HepG2 (cell line): ENCODE results near the gene PSAPL1.

Experiments used
- ATF3 ChIP-seq: sonication (generic); formaldehyde crosslinking; IDR thresholded peaks from 2 replicates; pipeline ENCODE4 v1.4.0; 2020; ENCODE audit warnings: missing genetic modification reagents
- CTCF ChIP-seq: sonication (generic); formaldehyde crosslinking; IDR thresholded peaks from 2 replicates; pipeline ENCODE4 v1.5.0; 2020; ENCODE audit warnings: mild to moderate bottlenecking, missing genetic modification reagents, moderate library complexity
- EZH2 ChIP-seq: conservative IDR thresholded peaks from 2 replicates; pipeline ENCODE4 v1.6.1; 2012; ENCODE audit warnings: mild to moderate bottlenecking, low read depth, low read length, moderate library complexity
- GTF2F1 ChIP-seq: fragments of 150-350 bp; IDR thresholded peaks from 2 replicates; pipeline ENCODE4 v1.6.1; 2014; ENCODE audit warnings: low read length
- IRF9 ChIP-seq: sonication (generic); formaldehyde crosslinking; IDR thresholded peaks from 2 replicates; pipeline ENCODE4 v1.8.0; 2022; ENCODE audit warnings: missing genetic modification reagents, mild to moderate bottlenecking, borderline replicate concordance
- JUN ChIP-seq: sonication (generic); formaldehyde crosslinking; IDR thresholded peaks from 2 replicates; pipeline ENCODE4 v1.4.0; 2020; ENCODE audit warnings: mild to moderate bottlenecking, missing genetic modification reagents
- JUNB ChIP-seq: sonication (generic); formaldehyde crosslinking; IDR thresholded peaks from 2 replicates; pipeline ENCODE4 v1.8.0; 2022; ENCODE audit warnings: missing genetic modification reagents, mild to moderate bottlenecking, borderline replicate concordance
- POLR2AphosphoS5 ChIP-seq: IDR thresholded peaks from 2 replicates; pipeline ENCODE4 v1.6.1; 2012; ENCODE audit warnings: low read depth, low read length
- PRDM10 ChIP-seq: sonication (generic); formaldehyde crosslinking; IDR thresholded peaks from 2 replicates; pipeline ENCODE4 v1.4.0; 2020; ENCODE audit warnings: low read depth, missing genetic modification reagents
- SOX6 ChIP-seq, 2 experiments: fragments of 450-650 bp in 1 of 2; sonication (generic) in 1 of 2; formaldehyde crosslinking in 1 of 2; IDR thresholded peaks; 2 replicates each; pipeline versions ENCODE4 v1.4.0 to v1.6.1; 2017 to 2020; ENCODE audit warnings: antibody characterized with exemption in 1 of 2, mild to moderate bottlenecking in 1 of 2, missing genetic modification reagents in 1 of 2
- ZBTB7A ChIP-seq: sonication (generic); formaldehyde crosslinking; IDR thresholded peaks from 2 replicates; pipeline ENCODE4 v1.8.0; 2022; ENCODE audit warnings: mild to moderate bottlenecking, missing genetic modification reagents
- ZNF530 ChIP-seq: sonication (generic); formaldehyde crosslinking; IDR thresholded peaks from 2 replicates; pipeline ENCODE4 v1.5.0; 2020; ENCODE audit warnings: low read depth, mild to moderate bottlenecking, missing genetic modification reagents
- ZNF607 ChIP-seq: sonication (generic); formaldehyde crosslinking; IDR thresholded peaks from 2 replicates; pipeline ENCODE4 v1.5.1; 2020; ENCODE audit warnings: missing genetic modification reagents, mild to moderate bottlenecking, borderline replicate concordance

GRCh38 chr4:7399440-7400234, 35.1 kb downstream of the PSAPL1 start:
- TF ChIP-seq JUN (CRISPR knock-in tag) (no peak), CTCF (CRISPR knock-in tag) (no peak), ATF3 (CRISPR knock-in tag) (no peak), EZH2 (no peak), ZBTB7A (CRISPR knock-in tag) (no peak), IRF9 (no peak), GTF2F1 (no peak), PRDM10 (CRISPR knock-in tag) (no peak), POLR2AphosphoS5 (no peak), SOX6 (IDR thresholded peaks at IDR 0.05) (no peak), SOX6 (CRISPR knock-in tag; IDR thresholded peaks at IDR 0.05) (no peak), ZNF607 (CRISPR knock-in tag) (no peak), ZNF530 (CRISPR knock-in tag) (no peak), JUNB (CRISPR knock-in tag) (no peak)
